ENCODE measurements around the gene TXNL4A.

DNA sequence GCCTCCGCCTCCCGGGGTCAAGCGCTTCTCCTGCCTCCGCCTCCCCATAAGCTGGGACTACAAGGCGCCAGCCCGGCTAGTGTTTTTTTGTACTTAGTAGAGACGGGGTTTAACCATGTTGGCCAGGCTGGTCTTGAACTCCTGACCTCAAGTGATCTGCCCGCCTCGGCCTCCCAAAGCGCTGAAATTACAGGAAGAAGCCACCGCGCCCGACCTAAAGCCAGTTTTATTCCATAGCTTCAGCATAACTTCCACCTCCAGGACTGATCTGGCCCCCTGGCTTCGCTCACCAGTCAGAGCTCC is 783 bp upstream of the TXNL4A start:
- TF ChIP-seq, protein P1, sequence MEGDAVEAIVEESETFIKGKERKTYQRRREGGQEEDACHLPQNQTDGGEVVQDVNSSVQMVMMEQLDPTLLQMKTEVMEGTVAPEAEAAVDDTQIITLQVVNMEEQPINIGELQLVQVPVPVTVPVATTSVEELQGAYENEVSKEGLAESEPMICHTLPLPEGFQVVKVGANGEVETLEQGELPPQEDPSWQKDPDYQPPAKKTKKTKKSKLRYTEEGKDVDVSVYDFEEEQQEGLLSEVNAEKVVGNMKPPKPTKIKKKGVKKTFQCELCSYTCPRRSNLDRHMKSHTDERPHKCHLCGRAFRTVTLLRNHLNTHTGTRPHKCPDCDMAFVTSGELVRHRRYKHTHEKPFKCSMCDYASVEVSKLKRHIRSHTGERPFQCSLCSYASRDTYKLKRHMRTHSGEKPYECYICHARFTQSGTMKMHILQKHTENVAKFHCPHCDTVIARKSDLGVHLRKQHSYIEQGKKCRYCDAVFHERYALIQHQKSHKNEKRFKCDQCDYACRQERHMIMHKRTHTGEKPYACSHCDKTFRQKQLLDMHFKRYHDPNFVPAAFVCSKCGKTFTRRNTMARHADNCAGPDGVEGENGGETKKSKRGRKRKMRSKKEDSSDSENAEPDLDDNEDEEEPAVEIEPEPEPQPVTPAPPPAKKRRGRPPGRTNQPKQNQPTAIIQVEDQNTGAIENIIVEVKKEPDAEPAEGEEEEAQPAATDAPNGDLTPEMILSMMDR (IDR thresholded peaks at IDR 0.05) = no peak
- no peak for TF ChIP-seq POLR2A (IDR thresholded peaks at IDR 0.05)

Measured in right lobe of liver (tissue), 4 donors.